GM12864 (cell line): ENCODE measurements around the gene RAB1B.

Experiments used
- DNase-seq: peaks from one replicate; pipeline ENCODE4 v3.0.0-alpha.2; 2011; ENCODE audit warnings: low read depth
- H3K4me3 ChIP-seq: 2 replicates; pipeline ENCODE4 v1.5.1; 2011; ENCODE audit warnings: mild to moderate bottlenecking, low read depth, low read length, control low read depth
- CTCF ChIP-seq: IDR thresholded peaks from 2 replicates; pipeline ENCODE4 v1.5.1; 2011; ENCODE audit warnings: low read depth, mild to moderate bottlenecking, moderate library complexity, low read length, control low read depth, inconsistent platforms; ENCODE audit errors: missing control alignments

Gene RAB1B

GRCh38 chr11:66293352-66293751 lies 24.9 kb downstream of the RAB1B start:
- no peak overlapping the region for H3K4me3 ChIP-seq
- TF ChIP-seq CTCF: no peak

GRCh38 chr11:66293777-66294625 lies 25.6 kb downstream of the RAB1B start:
- DNase-seq: no peak
- TF ChIP-seq CTCF: no peak

More at GRCh38 chr11:66293352-66293751, 24.9 kb downstream of the RAB1B start:
- no peak for DNase-seq

GRCh38 chr11:66294626-66295620 lies 26.5 kb downstream of the RAB1B start:
- DNase-seq: no peak
- no peak for TF ChIP-seq CTCF
- H3K4me3 ChIP-seq: no peak overlapping the region

More at GRCh38 chr11:66293777-66294625, 25.6 kb downstream of the RAB1B start:
- no peak overlapping the region for H3K4me3 ChIP-seq

- no peak for TF ChIP-seq CTCF
These were observed 29.2 kb downstream of the RAB1B start for GRCh38 chr11:66297610-66298009.

GRCh38 chr11:66299186-66299585 lies 30.7 kb downstream of the RAB1B start:
- no peak overlapping the region for H3K4me3 ChIP-seq
- DNase-seq: no peak
- TF ChIP-seq CTCF: no peak

More at GRCh38 chr11:66297610-66298009, 29.2 kb downstream of the RAB1B start:
- no peak overlapping the region for H3K4me3 ChIP-seq
- no peak for DNase-seq

- DNase-seq: no peak
- TF ChIP-seq CTCF: no peak
- no peak overlapping the region for H3K4me3 ChIP-seq
These were observed 34.2 kb downstream of the RAB1B start for GRCh38 chr11:66302656-66303055.
